Muscle of leg (tissue), 11 donors: ENCODE measurements around the gene PLA2G4F. TPM values are rescaled to one million over a fixed set of nuclear protein-coding genes. Genes with fewer than 3 reads are reported as not detected.

Experiments used
- DNase-seq: peaks from one replicate; pipeline ENCODE4 v3.0.0; 2013
- H3K27ac ChIP-seq: one replicate; pipeline ENCODE4 v1.5.1; 2013; ENCODE audit warnings: mild to moderate bottlenecking, low read length, control low read depth
- H3K27me3 ChIP-seq: one replicate; pipeline ENCODE4 v1.6.1; 2013; ENCODE audit warnings: low read length; ENCODE audit not compliant: control insufficient read depth, insufficient read depth
- H3K36me3 ChIP-seq: one replicate; pipeline ENCODE4 v1.6.1; 2013; ENCODE audit warnings: low read length; ENCODE audit not compliant: control insufficient read depth, insufficient read depth
- H3K4me1 ChIP-seq: one replicate; pipeline ENCODE4 v1.6.1; 2013; ENCODE audit warnings: low read length; ENCODE audit not compliant: control insufficient read depth, insufficient read depth
- H3K4me3 ChIP-seq: one replicate; pipeline ENCODE4 v1.5.1; 2013; ENCODE audit warnings: low read length, control low read depth
- H3K9me3 ChIP-seq: replicated peaks from 2 replicates; pipeline ENCODE4 v1.6.1; 2013; ENCODE audit warnings: low read depth, low read length; ENCODE audit not compliant: control insufficient read depth
- WGBS: methylation state at CpG from one replicate; pipeline ENCODE4 v1.1.5; 2013; ENCODE audit warnings: missing lambda C conversion rate; ENCODE audit not compliant: insufficient coverage; 5-methylcytosine and 5-hydroxymethylcytosine counted together
- polyA plus RNA-seq, 8 donors: library from polyadenylated mRNA; unstranded; fragments of 120-200 nt; gene quantifications; one replicate each; pipeline versions ENCODE4 v1.2.1 to v1.2.3, GENCODE V29; 2013; ENCODE audit warnings: inconsistent platforms in 1 of 8, low replicate concordance in 1 of 8; ENCODE audit not compliant: insufficient read length in 8 of 8, insufficient read depth in 1 of 8
- total RNA-seq: library from RNA; stranded (reverse); fragments of 120-200 nt; gene quantifications from one replicate; pipeline ENCODE4 v1.2.4, GENCODE V29; 2013

Gene PLA2G4F
- total and polyA plus RNA-seq, 9 donors, result 0.04 to 1.9 (median 0.23) TPM; not detected in 5

- Histone ChIP-seq H3K27me3 (no peaks in the 10 kb centered on the region), H3K36me3 (no peaks in the 10 kb centered on the region), H3K27ac (no peak overlapping the region), H3K4me3 (no peak overlapping the region), H3K4me1 (peaks cover 8% of the 10 kb centered on the region), H3K9me3 (no peaks in the 10 kb centered on the region)
- 25% methylated on average over 2 of the region's 2 CpGs for WGBS
- no peak for DNase-seq
These were observed 34.8 kb downstream of the PLA2G4F start for GRCh38 chr15:42121682-42122081.

- Histone ChIP-seq H3K4me3 (no peak overlapping the region), H3K36me3 (no peaks in the 10 kb centered on the region), H3K27ac (no peak overlapping the region), H3K9me3 (peaks cover 3% of the 10 kb centered on the region), H3K27me3 (no peaks in the 10 kb centered on the region), H3K4me1 (peaks cover 8% of the 10 kb centered on the region)
- DNase-seq, result no peak
- WGBS, result 92% methylated on average over 4 of the region's 6 CpGs
These were observed 35.4 kb downstream of the PLA2G4F start for GRCh38 chr15:42121021-42121420.

- 78% methylated on average over 1 of the region's 1 CpG for WGBS
- H3K9me3 ChIP-seq, result peaks cover 3% of the 10 kb centered on the region
- H3K27ac ChIP-seq, result no peak overlapping the region
- no peak for DNase-seq
- no peaks in the 10 kb centered on the region for H3K27me3 ChIP-seq
- H3K4me1 ChIP-seq, result peaks cover 8% of the 10 kb centered on the region
- no peaks in the 10 kb centered on the region for H3K36me3 ChIP-seq
- no peak overlapping the region for H3K4me3 ChIP-seq
These were observed 36.2 kb downstream of the PLA2G4F start for GRCh38 chr15:42120285-42120684.

- Histone ChIP-seq H3K4me3 (no peak overlapping the region), H3K27ac (no peak overlapping the region), H3K9me3 (peaks cover 3% of the 10 kb centered on the region), H3K4me1 (peaks cover 8% of the 10 kb centered on the region), H3K36me3 (no peaks in the 10 kb centered on the region), H3K27me3 (no peaks in the 10 kb centered on the region)
- WGBS, result 32% methylated on average over 5 of the region's 5 CpGs
- no peak for DNase-seq
These were observed 37.0 kb downstream of the PLA2G4F start for GRCh38 chr15:42119446-42119760.

- Histone ChIP-seq H3K9me3 (peaks cover 3% of the 10 kb centered on the region), H3K4me1 (peaks cover 8% of the 10 kb centered on the region), H3K27ac (no peak overlapping the region), H3K4me3 (no peak overlapping the region), H3K27me3 (no peaks in the 10 kb centered on the region), H3K36me3 (no peaks in the 10 kb centered on the region)
- WGBS, result 40% methylated on average over 1 of the region's 10 CpGs
- DNase-seq, result peak; percentile 54
These were observed 37.6 kb downstream of the PLA2G4F start for GRCh38 chr15:42118650-42119445.

- H3K36me3 ChIP-seq, result no peaks in the 10 kb centered on the region
- peaks cover 3% of the 10 kb centered on the region for H3K9me3 ChIP-seq
- peak; percentile 48 for DNase-seq
- no peaks in the 10 kb centered on the region for H3K27me3 ChIP-seq
- peaks cover 4% of the 10 kb centered on the region for H3K4me1 ChIP-seq
- H3K4me3 ChIP-seq, result no peak overlapping the region
- 73% methylated on average over 3 of the region's 4 CpGs for WGBS
- peak overlapping the region; percentile 29 for H3K27ac ChIP-seq
These were observed 44.5 kb downstream of the PLA2G4F start for GRCh38 chr15:42111924-42112323.

GRCh38 chr15:42110367-42110766, 46.1 kb downstream of the PLA2G4F start:
- whole genome bisulfite sequencing, result 50% methylated on average over 1 of the region's 3 CpGs
- no peak overlapping the region for H3K4me3 ChIP-seq
- peaks cover 5% of the 10 kb centered on the region for H3K4me1 ChIP-seq
- DNase-seq, result no peak
- H3K36me3 ChIP-seq, result no peaks in the 10 kb centered on the region
- H3K27ac ChIP-seq, result no peak overlapping the region
- no peaks in the 10 kb centered on the region for H3K9me3 ChIP-seq
- H3K27me3 ChIP-seq, result no peaks in the 10 kb centered on the region

GRCh38 chr15:42108806-42109205, 47.6 kb downstream of the PLA2G4F start:
- no peak overlapping the region for H3K4me3 ChIP-seq
- H3K4me1 ChIP-seq, result peaks cover 7% of the 10 kb centered on the region
- DNase-seq, result no peak
- no peak overlapping the region for H3K27ac ChIP-seq
- WGBS, result 68% methylated on average over 2 of the region's 3 CpGs
- no peaks in the 10 kb centered on the region for H3K9me3 ChIP-seq
- no peaks in the 10 kb centered on the region for H3K36me3 ChIP-seq
- no peaks in the 10 kb centered on the region for H3K27me3 ChIP-seq

- Histone ChIP-seq H3K4me3 (no peak overlapping the region), H3K27me3 (no peaks in the 10 kb centered on the region), H3K4me1 (peaks cover 7% of the 10 kb centered on the region), H3K9me3 (no peaks in the 10 kb centered on the region), H3K36me3 (no peaks in the 10 kb centered on the region), H3K27ac (no peak overlapping the region)
- no peak for DNase-seq
These were observed 48.2 kb downstream of the PLA2G4F start for GRCh38 chr15:42108189-42108588.

- Histone ChIP-seq H3K4me1 (peaks cover 7% of the 10 kb centered on the region), H3K4me3 (no peak overlapping the region), H3K27ac (no peak overlapping the region), H3K36me3 (no peaks in the 10 kb centered on the region), H3K9me3 (no peaks in the 10 kb centered on the region), H3K27me3 (no peaks in the 10 kb centered on the region)
- DNase-seq, result peak; percentile 54
- whole genome bisulfite sequencing, result 60% methylated on average over 5 of the region's 7 CpGs
These were observed 49.0 kb downstream of the PLA2G4F start for GRCh38 chr15:42107473-42107872.

GRCh38 chr15:42106288-42106687, 50.1 kb downstream of the PLA2G4F start:
- Histone ChIP-seq H3K27ac (no peak overlapping the region), H3K4me3 (no peak overlapping the region), H3K9me3 (no peaks in the 10 kb centered on the region), H3K4me1 (peaks cover 7% of the 10 kb centered on the region), H3K36me3 (no peaks in the 10 kb centered on the region), H3K27me3 (no peaks in the 10 kb centered on the region)
- DNase-seq, result no peak
- WGBS, result 93% methylated on average over 2 of the region's 5 CpGs
